MM.1S (cell line): ENCODE data around the gene TUBB4A.

Experiments
- DNase-seq: peaks from one replicate; pipeline ENCODE4 v3.0.0-alpha.2; 2015
- H2AFZ ChIP-seq: fragments of 300-600 bp; sonication (generic); 2 replicates; pipeline ENCODE4 v1.6.0; 2016; ENCODE audit warnings: antibody characterized with exemption, low read length
- H3F3A ChIP-seq: fragments of 300-600 bp; sonication (generic); 2 replicates; pipeline ENCODE4 v1.6.1; 2016; ENCODE audit warnings: mild to moderate bottlenecking, antibody characterized with exemption, low read length, moderate library complexity, mixed read lengths; ENCODE audit not compliant: insufficient read depth
- H3K27ac ChIP-seq: fragments of 300-600 bp; sonication (generic); 2 replicates; pipeline ENCODE4 v1.5.1; 2016; ENCODE audit warnings: mild to moderate bottlenecking, low read length
- H3K27me3 ChIP-seq: fragments of 300-600 bp; sonication (generic); replicated peaks from 2 replicates; pipeline ENCODE4 v1.6.0; 2016; ENCODE audit warnings: low read length; ENCODE audit not compliant: insufficient read depth
- H3K36me3 ChIP-seq: fragments of 300-600 bp; sonication (generic); replicated peaks from 2 replicates; pipeline ENCODE4 v1.6.1; 2016; ENCODE audit warnings: mild to moderate bottlenecking, low read length, mixed read lengths; ENCODE audit not compliant: insufficient read depth
- H3K4me1 ChIP-seq: fragments of 300-600 bp; sonication (generic); 2 replicates; pipeline ENCODE4 v1.6.1; 2016; ENCODE audit warnings: low read length, mixed read lengths
- H3K4me2 ChIP-seq: fragments of 300-600 bp; sonication (generic); 2 replicates; pipeline ENCODE4 v1.6.0; 2016; ENCODE audit warnings: low read depth, low read length
- H3K4me3 ChIP-seq: fragments of 300-600 bp; sonication (generic); 2 replicates; pipeline ENCODE4 v1.5.1; 2016; ENCODE audit warnings: low read length, mixed read lengths
- H3K79me2 ChIP-seq: fragments of 300-600 bp; sonication (generic); 2 replicates; pipeline ENCODE4 v1.6.1; 2016; ENCODE audit warnings: mixed run types, low read length, mixed read lengths
- H3K9ac ChIP-seq: fragments of 300-600 bp; sonication (generic); 2 replicates; pipeline ENCODE4 v1.6.1; 2016; ENCODE audit warnings: low read length, mixed read lengths
- H3K9me2 ChIP-seq: fragments of 300-600 bp; sonication (generic); replicated peaks from 2 replicates; pipeline ENCODE4 v1.6.1; 2016; ENCODE audit warnings: mild to moderate bottlenecking, low read length, mixed read lengths; ENCODE audit not compliant: insufficient read depth
- H3K9me3 ChIP-seq: fragments of 300-600 bp; sonication (generic); replicated peaks from 2 replicates; pipeline ENCODE4 v1.6.1; 2016; ENCODE audit warnings: mild to moderate bottlenecking, low read length, mixed read lengths; ENCODE audit not compliant: insufficient read depth
- H4K20me1 ChIP-seq: fragments of 300-600 bp; sonication (generic); 2 replicates; pipeline ENCODE4 v1.6.1; 2016; ENCODE audit warnings: mild to moderate bottlenecking, low read length, moderate library complexity, mixed read lengths; ENCODE audit not compliant: insufficient read depth
- CTCF ChIP-seq: fragments of 300-600 bp; sonication (generic); IDR thresholded peaks from 2 replicates; pipeline ENCODE4 v1.5.1; 2016; ENCODE audit warnings: antibody characterized with exemption, low read length, mixed read lengths
- EZH2 ChIP-seq: fragments of 300-600 bp; sonication (generic); optimal IDR thresholded peaks from 2 replicates; pipeline ENCODE3; 2017; ENCODE audit warnings: low read depth, mild to moderate bottlenecking, antibody characterized with exemption, low read length, mixed read lengths
- EZH2phosphoT487 ChIP-seq: fragments of 300-600 bp; sonication (generic); IDR thresholded peaks from 2 replicates; pipeline ENCODE4 v1.6.1; 2018; ENCODE audit warnings: antibody characterized with exemption, low read length

Gene TUBB4A

GRCh38 chr19:6535558-6536137 is 33.5 kb upstream of the TUBB4A start:
- Histone ChIP-seq H2AFZ (no peak overlapping the region), H3K27ac (peak overlapping the region; percentile 32; the same call in 1 of the 2 replicates), H3K36me3 (no peaks in the 10 kb centered on the region), H3K9ac (no peak overlapping the region), H3F3A (peaks cover 22% of the 10 kb centered on the region), H4K20me1 (no peaks in the 10 kb centered on the region), H3K9me3 (no peaks in the 10 kb centered on the region), H3K4me3 (no peak overlapping the region), H3K79me2 (peaks cover 18% of the 10 kb centered on the region), H3K4me2 (no peak overlapping the region), H3K9me2 (no peaks in the 10 kb centered on the region), H3K4me1 (peaks cover 26% of the 10 kb centered on the region), H3K27me3 (0 out of 2 replicates have a peak, but pooled peaks cover 5% of the 10 kb centered on the region)
- no peak for DNase-seq
- TF ChIP-seq EZH2 (no peak), CTCF (no peak), EZH2phosphoT487 (no peak)

GRCh38 chr19:6534451-6535093 is 32.5 kb upstream of the TUBB4A start:
- Histone ChIP-seq H2AFZ (no peak overlapping the region), H3K4me1 (peaks cover 31% of the 10 kb centered on the region), H3K9me3 (no peaks in the 10 kb centered on the region), H3F3A (peaks cover 22% of the 10 kb centered on the region), H3K9me2 (no peaks in the 10 kb centered on the region), H3K4me3 (no peak overlapping the region), H3K9ac (no peak overlapping the region), H3K4me2 (no peak overlapping the region), H3K36me3 (no peaks in the 10 kb centered on the region), H3K27ac (no peak overlapping the region), H3K27me3 (peaks cover 15% of the 10 kb centered on the region), H4K20me1 (no peaks in the 10 kb centered on the region), H3K79me2 (peaks cover 18% of the 10 kb centered on the region)
- DNase-seq, result no peak
- TF ChIP-seq EZH2 (no peak), CTCF (no peak), EZH2phosphoT487 (no peak)

- TF ChIP-seq EZH2 (no peak), EZH2phosphoT487 (no peak), CTCF (no peak)
- Histone ChIP-seq H4K20me1 (no peaks in the 10 kb centered on the region), H3K9me2 (no peaks in the 10 kb centered on the region), H3K79me2 (peaks cover 18% of the 10 kb centered on the region), H3K4me3 (no peak overlapping the region), H3K4me2 (no peak overlapping the region), H3K4me1 (peaks cover 31% of the 10 kb centered on the region), H3K9ac (no peak overlapping the region), H3K36me3 (no peaks in the 10 kb centered on the region), H3F3A (peaks cover 22% of the 10 kb centered on the region), H3K27me3 (peaks cover 19% of the 10 kb centered on the region), H3K9me3 (no peaks in the 10 kb centered on the region), H2AFZ (no peak overlapping the region), H3K27ac (no peak overlapping the region)
- no peak for DNase-seq
Observed at GRCh38 chr19:6533746-6534418, 31.8 kb upstream of the TUBB4A start.
